Thyroid gland (tissue), 4 donors: Measurements from ENCODE around the gene CENPX. TPM values are rescaled to one million over a fixed set of nuclear protein-coding genes. Genes with fewer than 3 reads are reported as not detected.
A peak's percentile ranks its signal among the peaks of the same experiment; 100 is the strongest.

ENCODE experiments used
- DNase-seq, 2 donors: peaks; one replicate each; pipeline ENCODE4 v3.0.0-alpha.2; 2019
- H3K27ac ChIP-seq, 3 donors: fragments of 200-600 bp; sonication (generic); 1 replicate in 2 of 3; 2 replicates in 1 of 3; pipeline ENCODE4 v1.5.1; 2016 to 2019; ENCODE audit warnings: mild to moderate bottlenecking in 1 of 3, moderate library complexity in 1 of 3
- H3K27me3 ChIP-seq: fragments of 200-600 bp; sonication (generic); one replicate; pipeline ENCODE4 v1.5.1; 2019
- H3K36me3 ChIP-seq, 2 donors: fragments of 200-600 bp; sonication (generic); one replicate each; pipeline ENCODE4 v1.5.1; 2016 to 2019
- H3K4me1 ChIP-seq, 2 donors: fragments of 200-600 bp; sonication (generic); one replicate each; pipeline ENCODE4 v1.5.1; 2017 to 2019
- H3K4me3 ChIP-seq, 3 donors: fragments of 200-600 bp; sonication (generic); replicated peaks in 1 of 3; 1 replicate in 2 of 3; 2 replicates in 1 of 3; pipeline ENCODE4 v1.5.1; 2016; ENCODE audit warnings: mild to moderate bottlenecking in 1 of 3
- H3K9me3 ChIP-seq: fragments of 200-600 bp; sonication (generic); one replicate; pipeline ENCODE4 v1.5.1; 2017
- POLR2A ChIP-seq, 2 donors: fragments of 450-650 bp; IDR thresholded peaks; one replicate each; pipeline ENCODE4 v1.6.1; 2017; ENCODE audit warnings: antibody characterized with exemption in 2 of 2, mild to moderate bottlenecking in 2 of 2, moderate library complexity in 1 of 2
- WGBS, 2 donors: methylation state at CpG; one replicate each; pipeline ENCODE4 v1.1.5; 2017; 5-methylcytosine and 5-hydroxymethylcytosine counted together
- intact Hi-C: fragments of 100-400 bp; cut with DNase I; formaldehyde crosslinking; loops from one replicate; pipeline ENCODE4 v1.15.1; 2023
- total RNA-seq, 4 donors: library from RNA; depleted of rRNA; stranded (reverse); fragments of >200 nt; gene quantifications; one replicate each; pipeline ENCODE4 v1.2.3, GENCODE V29; 2016
- TF ChIP-seq, protein P1 (sequence below), 6 experiments: fragments of 200-600 bp in 3 of 6; fragments of 450-650 bp in 3 of 6; sonication (generic) in 3 of 6; IDR thresholded peaks; one replicate each; pipeline ENCODE4 v1.5.1; 2016 to 2019; ENCODE audit warnings: antibody characterized with exemption in 6 of 6, mild to moderate bottlenecking in 2 of 6, inconsistent platforms in 1 of 6, moderate library complexity in 1 of 6

CENPX gene
- total RNA-seq, 4 donors from 2014 or later: 40.7 to 95.9 (median 78.0) TPM

DNA sequence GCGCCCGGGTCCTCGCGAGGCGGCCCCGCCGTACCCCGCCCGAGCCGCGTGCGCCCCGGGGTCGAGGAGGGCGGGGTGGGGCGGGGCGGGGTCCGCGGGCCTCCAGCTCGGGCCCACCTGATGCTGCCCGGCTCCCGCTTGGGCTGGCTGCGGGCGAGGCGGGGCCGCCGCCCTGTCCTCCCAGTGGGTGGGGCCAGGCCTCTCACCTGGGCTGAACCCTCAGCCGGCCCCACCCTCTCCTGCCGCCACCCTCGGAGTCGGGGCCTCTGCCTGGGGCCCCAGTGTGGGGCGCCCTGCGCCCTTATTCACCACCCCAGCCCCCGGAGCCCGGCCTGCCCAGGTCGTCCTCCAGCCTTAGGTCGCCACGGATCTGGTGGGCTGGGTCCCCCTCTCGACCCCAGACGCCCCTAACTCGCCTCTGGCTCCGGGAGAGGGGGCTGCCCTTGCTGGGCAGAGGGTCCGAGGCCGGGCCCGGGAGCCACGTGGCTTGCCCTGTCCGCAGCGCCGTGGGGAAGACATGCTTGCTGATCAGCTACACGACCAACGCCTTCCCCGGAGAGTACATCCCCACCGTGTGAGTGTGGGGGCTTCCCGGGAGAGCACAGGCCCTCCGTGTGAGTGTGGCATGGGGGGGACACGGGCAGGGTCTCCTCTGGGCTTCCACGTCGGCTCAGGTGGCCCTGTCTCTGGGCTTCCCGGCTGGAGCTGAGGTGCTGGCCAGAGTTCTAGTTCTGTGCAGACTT is 9.4 kb upstream of the CENPX start:
- intact Hi-C loops: loop anchor here (2.0 kb wide), 1 partner anchor 121 kb away; no protein-coding TSS in a partner anchor
- Histone ChIP-seq H3K27ac (no peak overlapping the region), H3K4me3 (peak overlapping the region in 1 of 3 donors; percentile 23), H3K27me3 (no peaks in the 10 kb centered on the region), H3K4me1 (peaks cover 36 to 51% of the 10 kb centered on the region in 2 donors), H3K36me3 (no peaks in the 10 kb centered on the region), H3K9me3 (no peaks in the 10 kb centered on the region)
- peak; percentile 67 for DNase-seq
- TF ChIP-seq, protein P1, sequence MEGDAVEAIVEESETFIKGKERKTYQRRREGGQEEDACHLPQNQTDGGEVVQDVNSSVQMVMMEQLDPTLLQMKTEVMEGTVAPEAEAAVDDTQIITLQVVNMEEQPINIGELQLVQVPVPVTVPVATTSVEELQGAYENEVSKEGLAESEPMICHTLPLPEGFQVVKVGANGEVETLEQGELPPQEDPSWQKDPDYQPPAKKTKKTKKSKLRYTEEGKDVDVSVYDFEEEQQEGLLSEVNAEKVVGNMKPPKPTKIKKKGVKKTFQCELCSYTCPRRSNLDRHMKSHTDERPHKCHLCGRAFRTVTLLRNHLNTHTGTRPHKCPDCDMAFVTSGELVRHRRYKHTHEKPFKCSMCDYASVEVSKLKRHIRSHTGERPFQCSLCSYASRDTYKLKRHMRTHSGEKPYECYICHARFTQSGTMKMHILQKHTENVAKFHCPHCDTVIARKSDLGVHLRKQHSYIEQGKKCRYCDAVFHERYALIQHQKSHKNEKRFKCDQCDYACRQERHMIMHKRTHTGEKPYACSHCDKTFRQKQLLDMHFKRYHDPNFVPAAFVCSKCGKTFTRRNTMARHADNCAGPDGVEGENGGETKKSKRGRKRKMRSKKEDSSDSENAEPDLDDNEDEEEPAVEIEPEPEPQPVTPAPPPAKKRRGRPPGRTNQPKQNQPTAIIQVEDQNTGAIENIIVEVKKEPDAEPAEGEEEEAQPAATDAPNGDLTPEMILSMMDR (IDR thresholded peaks at IDR 0.05): no peak
- TF ChIP-seq POLR2A (IDR thresholded peaks at IDR 0.05): no peak
- 9 to 31% methylated on average over 13 to 26 of the region's 59 CpGs for WGBS, 2 donors

DNA sequence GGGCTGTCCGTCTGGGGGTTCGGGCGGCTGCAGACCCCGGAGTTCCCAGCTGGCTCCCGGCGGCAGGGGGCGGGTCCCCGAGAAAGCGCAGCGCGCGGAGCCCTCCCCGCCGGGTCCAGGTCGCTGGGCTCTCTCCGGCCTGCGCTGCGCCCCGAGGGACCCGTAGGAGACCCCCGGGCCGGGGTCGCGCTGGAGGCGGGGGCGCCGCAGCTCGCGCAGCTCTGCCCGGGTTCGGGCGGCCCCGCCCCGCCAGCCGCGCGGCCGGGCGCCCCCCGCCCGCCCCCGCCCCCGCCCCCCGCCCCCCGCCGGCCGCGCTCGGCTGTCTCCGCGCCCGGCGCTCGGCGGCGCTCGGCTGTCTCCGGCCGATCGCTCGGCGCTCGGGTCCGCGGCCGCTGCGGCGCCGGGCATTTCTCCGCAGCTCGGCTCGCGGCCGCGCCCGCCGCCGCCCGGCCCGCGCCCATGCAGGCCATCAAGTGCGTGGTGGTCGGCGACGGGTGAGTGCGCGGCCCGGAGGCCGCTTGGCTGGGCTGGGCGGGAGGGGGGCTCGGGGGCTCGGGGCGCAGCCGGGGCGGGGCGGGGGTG is 8.7 kb upstream of the CENPX start, which contains the start of gene RAC3:
Gene RAC3, plus strand, starts transcription at position 376 of the 582 bp plus-strand sequence. Its CDS starts 84 bp downstream, at position 460.
- H3K36me3 ChIP-seq: no peaks in the 10 kb centered on the region
- peak within 1 kb of the TSS in 1 of 3 donors; percentile 36 for H3K4me3 ChIP-seq
- H3K27me3 ChIP-seq: no peaks in the 10 kb centered on the region
- H3K4me1 ChIP-seq: peaks cover 30 to 46% of the 10 kb centered on the region in 2 donors
- intact Hi-C loops: loop anchor here (2.0 kb wide), 1 partner anchor 121 kb away; no protein-coding TSS in a partner anchor
- peak in 1 of 2 donors; percentile 28 for DNase-seq
- TF ChIP-seq, protein P1 (IDR thresholded peaks at IDR 0.05): no peak
- no peak for TF ChIP-seq POLR2A (IDR thresholded peaks at IDR 0.05)
- no CpG with 5 or more reads among the region's 96 CpGs for WGBS, 2 donors
- H3K9me3 ChIP-seq: no peaks in the 10 kb centered on the region
- peak within 1 kb of the TSS in 1 of 3 donors; percentile 41 for H3K27ac ChIP-seq

DNA sequence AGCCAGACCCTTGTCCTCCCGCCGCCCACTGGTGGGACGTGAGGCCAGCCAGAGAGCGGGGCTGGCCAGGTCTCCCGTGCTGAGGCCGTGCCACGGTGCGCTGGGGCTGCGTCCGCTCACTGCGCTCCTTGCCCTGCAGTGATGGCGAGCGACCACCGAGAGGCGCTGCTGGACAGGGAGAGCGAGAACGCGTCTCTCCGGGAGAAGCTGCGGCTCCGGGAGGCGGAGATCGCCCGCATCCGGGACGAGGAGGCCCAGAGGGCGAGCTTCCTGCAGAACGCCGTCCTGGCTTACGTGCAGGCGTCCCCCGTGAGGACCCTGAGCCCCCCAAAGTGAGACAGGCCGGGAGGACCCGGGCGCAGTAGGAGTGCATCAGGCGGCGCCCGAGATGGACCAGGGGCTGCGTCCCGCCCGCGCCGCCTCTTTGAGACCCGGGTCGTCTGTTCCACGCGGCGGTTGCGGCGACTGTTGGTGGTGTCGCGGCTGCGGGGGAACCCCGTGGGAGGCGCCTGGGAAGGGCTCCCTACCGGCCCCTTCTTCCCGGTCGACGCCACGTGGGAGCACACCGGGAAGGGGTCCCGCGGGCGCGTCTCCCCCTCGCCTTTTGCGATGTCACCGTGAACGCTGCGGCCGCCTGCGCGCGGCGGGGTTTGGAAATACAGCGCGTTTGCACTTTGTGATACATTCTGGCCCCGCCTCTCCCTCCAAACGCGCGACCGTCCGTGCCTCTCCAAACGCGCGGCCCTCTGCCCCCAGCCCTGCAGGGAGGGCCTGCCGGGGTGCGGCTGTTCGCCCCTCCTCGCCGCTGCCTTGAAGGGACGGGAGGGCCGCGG is 8.0 kb upstream of the CENPX start:
- intact Hi-C loops: loop anchor here (2.0 kb wide), 1 partner anchor 122 kb away; no protein-coding TSS in a partner anchor
- Histone ChIP-seq H3K27me3 (no peaks in the 10 kb centered on the region), H3K36me3 (no peaks in the 10 kb centered on the region), H3K4me1 (peaks cover 28 to 39% of the 10 kb centered on the region in 2 donors), H3K4me3 (peak overlapping the region in 1 of 3 donors; percentile 36), H3K9me3 (no peaks in the 10 kb centered on the region), H3K27ac (peak overlapping the region in 1 of 3 donors; percentile 41)
- 0 to 7% methylated on average over 3 to 8 of the region's 94 CpGs for WGBS, 2 donors
- peak; percentile 83 to 85 for DNase-seq
- no peak for TF ChIP-seq POLR2A (IDR thresholded peaks at IDR 0.05)
- TF ChIP-seq, protein P1 (IDR thresholded peaks at IDR 0.05): peak; percentile 75 to 98 (median 94)

DNA sequence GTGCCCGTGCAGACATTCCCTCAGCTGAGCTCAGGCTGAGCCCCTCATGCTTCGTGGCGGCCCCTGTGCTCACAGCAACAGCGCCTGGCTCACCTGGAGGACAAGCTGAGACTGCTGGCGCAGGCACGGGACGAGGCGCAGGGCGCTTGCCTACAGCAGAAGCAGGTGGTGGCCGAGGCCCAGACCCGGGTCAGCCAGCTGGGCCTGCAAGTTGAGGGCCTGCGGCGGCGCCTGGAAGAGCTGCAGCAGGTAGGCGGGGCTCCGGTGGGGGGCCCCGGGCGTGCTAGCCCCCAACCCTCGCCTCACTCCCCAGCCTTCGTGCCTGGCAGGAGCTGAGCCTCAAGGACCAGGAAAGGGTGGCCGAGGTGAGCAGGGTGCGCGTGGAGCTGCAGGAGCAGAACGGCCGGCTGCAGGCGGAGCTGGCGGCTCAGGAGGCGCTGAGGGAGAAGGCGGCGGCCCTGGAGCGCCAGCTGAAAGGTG is 7.4 kb upstream of the CENPX start:
- intact Hi-C loops: loop anchor here (2.0 to 5.0 kb wide), 3 partner anchors 72 to 292 kb away; no protein-coding TSS in a partner anchor
- Histone ChIP-seq H3K4me1 (peaks cover 28 to 36% of the 10 kb centered on the region in 2 donors), H3K9me3 (no peaks in the 10 kb centered on the region), H3K27ac (peak overlapping the region; percentile 40 to 65 (median 43)), H3K4me3 (no peak overlapping the region), H3K27me3 (no peaks in the 10 kb centered on the region), H3K36me3 (no peaks in the 10 kb centered on the region)
- no peak for DNase-seq
- TF ChIP-seq, protein P1 (IDR thresholded peaks at IDR 0.05): no peak
- TF ChIP-seq POLR2A (IDR thresholded peaks at IDR 0.05): no peak
- WGBS, 2 donors: 33 to 51% methylated on average over 15 to 23 of the region's 31 CpGs
